NCI-H1694 treated with DMSO at 0.1 percent for 48 hours (cell line): ENCODE data around the gene BMP6.
"Not testable (repeated sequence)": the region's sequence is repeated elsewhere in the genome, so short reads cannot be mapped to it uniquely, and the experiment has no call there.

Experiments
- DNase-seq: peaks from one replicate; lab custom pipeline; 2025; lab: John Stamatoyannopoulos, UW

The BMP6 gene

GRCh38 chr6:7886132-7886531 lies 160.2 kb downstream of the BMP6 start:
- DNase-seq, result no peak

- no peak for DNase-seq
These were observed 161.5 kb downstream of the BMP6 start for GRCh38 chr6:7887278-7887991.

GRCh38 chr6:7888587-7889357 lies 162.9 kb downstream of the BMP6 start:
- no peak for DNase-seq

GRCh38 chr6:7891078-7891872 lies 165.4 kb downstream of the BMP6 start:
- DNase-seq, result no peak

- not testable (repeated sequence) for DNase-seq
These were observed 166.5 kb downstream of the BMP6 start for GRCh38 chr6:7892367-7892766.

GRCh38 chr6:7893342-7893741 lies 167.4 kb downstream of the BMP6 start:
- DNase-seq, result no peak

GRCh38 chr6:7894262-7895124 lies 168.6 kb downstream of the BMP6 start:
- no peak for DNase-seq

GRCh38 chr6:7895125-7895423 lies 169.2 kb downstream of the BMP6 start:
- no peak for DNase-seq

- no peak for DNase-seq
These were observed 170.6 kb downstream of the BMP6 start for GRCh38 chr6:7896465-7896987.

GRCh38 chr6:7897461-7898192 lies 171.7 kb downstream of the BMP6 start:
- DNase-seq, result no peak

GRCh38 chr6:7898193-7898586 lies 172.3 kb downstream of the BMP6 start:
- not testable (repeated sequence) for DNase-seq

- no peak for DNase-seq
These were observed 173.4 kb downstream of the BMP6 start for GRCh38 chr6:7899101-7899888.

GRCh38 chr6:7899889-7900213 lies 174.0 kb downstream of the BMP6 start:
- DNase-seq, result no peak

- DNase-seq, result no peak
These were observed 174.7 kb downstream of the BMP6 start for GRCh38 chr6:7900621-7901020.

- no peak for DNase-seq
These were observed 175.2 kb downstream of the BMP6 start for GRCh38 chr6:7901056-7901455.

- no peak for DNase-seq
These were observed 175.9 kb downstream of the BMP6 start for GRCh38 chr6:7901780-7902179.

GRCh38 chr6:7902221-7902620 lies 176.3 kb downstream of the BMP6 start:
- no peak for DNase-seq

- DNase-seq, result no peak
These were observed 177.0 kb downstream of the BMP6 start for GRCh38 chr6:7902867-7903266.

- DNase-seq, result no peak
These were observed 177.8 kb downstream of the BMP6 start for GRCh38 chr6:7903673-7904072.

- DNase-seq, result no peak
These were observed 178.9 kb downstream of the BMP6 start for GRCh38 chr6:7904654-7905319.
